GM23338 (cell line): ENCODE data around the gene VASN. TPM values are rescaled to one million over a fixed set of nuclear protein-coding genes. Genes with fewer than 3 reads are reported as not detected.

Experiments used
- ATAC-seq: fragments of 200-7000 bp; cut with Tn5 transposase; 3 replicates; pipeline ENCODE4 v1.9.1; 2020
- DNase-seq: peaks from one replicate; pipeline ENCODE4 v3.0.0-alpha.2; 2015; ENCODE audit warnings: low spot score
- H2AFZ ChIP-seq: fragments of 200-600 bp; sonication (generic); 2 replicates; pipeline ENCODE4 v1.8.0; 2016; ENCODE audit warnings: antibody characterized with exemption, mild to moderate bottlenecking, moderate library complexity
- H3F3A ChIP-seq: fragments of 200-600 bp; sonication (generic); replicated peaks from 2 replicates; pipeline ENCODE4 v1.8.0; 2017; ENCODE audit warnings: antibody characterized with exemption, mixed run types, low read depth
- H3K27ac ChIP-seq: fragments of 200-600 bp; sonication (generic); 2 replicates; pipeline ENCODE4 v1.6.1; 2016; ENCODE audit warnings: low read depth
- H3K27me3 ChIP-seq: fragments of 200-600 bp; sonication (generic); 2 replicates; pipeline ENCODE4 v1.8.0; 2016; ENCODE audit warnings: mild to moderate bottlenecking, mixed run types, moderate library complexity; ENCODE audit not compliant: insufficient read depth
- H3K36me3 ChIP-seq: fragments of 200-600 bp; sonication (generic); 2 replicates; pipeline ENCODE4 v1.8.0; 2016; ENCODE audit warnings: mild to moderate bottlenecking; ENCODE audit not compliant: insufficient read depth
- H3K4me1 ChIP-seq: fragments of 200-600 bp; sonication (generic); 2 replicates; pipeline ENCODE4 v1.8.0; 2016; ENCODE audit warnings: mild to moderate bottlenecking, moderate library complexity; ENCODE audit not compliant: insufficient read depth
- H3K4me2 ChIP-seq: fragments of 200-600 bp; sonication (generic); 2 replicates; pipeline ENCODE4 v1.7.1; 2017; ENCODE audit warnings: mixed run types
- H3K4me3 ChIP-seq: fragments of 200-600 bp; sonication (generic); 2 replicates; pipeline ENCODE4 v1.6.1; 2016; ENCODE audit warnings: mixed run types
- H3K79me2 ChIP-seq: fragments of 200-600 bp; sonication (generic); replicated peaks from 2 replicates; pipeline ENCODE4 v1.8.0; 2017; ENCODE audit warnings: mild to moderate bottlenecking; ENCODE audit not compliant: insufficient read depth
- H3K9me2 ChIP-seq: fragments of 200-600 bp; sonication (generic); 2 replicates; pipeline ENCODE4 v1.8.0; 2017; ENCODE audit not compliant: insufficient read depth
- H4K20me1 ChIP-seq: fragments of 200-600 bp; sonication (generic); replicated peaks from 2 replicates; pipeline ENCODE4 v1.8.0; 2017; ENCODE audit warnings: mild to moderate bottlenecking; ENCODE audit not compliant: insufficient read depth
- H3K27ac Mint-ChIP-seq: 2 replicates; pipeline ENCODE4 v1.8.0; 2020; ENCODE audit warnings: inconsistent platforms, mild to moderate bottlenecking, moderate library complexity, mixed read lengths
- H3K27me3 Mint-ChIP-seq: 3 replicates; pipeline ENCODE4 v1.8.0; 2022; ENCODE audit warnings: low read depth, mild to moderate bottlenecking, moderate library complexity, mixed read lengths, inconsistent platforms; ENCODE audit not compliant: insufficient read depth, poor library complexity
- H3K36me3 Mint-ChIP-seq: 3 replicates; pipeline ENCODE4 v1.8.0; 2021; ENCODE audit warnings: low read depth, mild to moderate bottlenecking, inconsistent platforms, moderate library complexity, mixed read lengths
- H3K4me1 Mint-ChIP-seq: 3 replicates; pipeline ENCODE4 v1.8.0; 2020; ENCODE audit warnings: mild to moderate bottlenecking, inconsistent platforms, mixed read lengths
- H3K4me3 Mint-ChIP-seq: 3 replicates; pipeline ENCODE4 v1.8.0; 2021; ENCODE audit warnings: moderate library complexity, mild to moderate bottlenecking, inconsistent platforms, mixed read lengths
- H3K9me3 Mint-ChIP-seq: 3 replicates; pipeline ENCODE4 v1.8.0; 2020; ENCODE audit warnings: moderate library complexity, mild to moderate bottlenecking, inconsistent platforms, mixed read lengths
- CREB1 ChIP-seq: fragments of 250-450 bp; sonication (Bioruptor Pico); IDR thresholded peaks from 2 replicates; pipeline ENCODE4 v1.5.0; 2020; ENCODE audit warnings: low read depth, mild to moderate bottlenecking, moderate library complexity
- CTCF ChIP-seq, 2 experiments: fragments of 200-600 bp in 1 of 2; sonication (generic) in 1 of 2; conservative IDR thresholded peaks; 2 replicates each; pipeline versions ENCODE4 v1.5.1 to v1.6.1; 2016 to 2017; ENCODE audit warnings: antibody characterized with exemption in 2 of 2, low read depth in 2 of 2, mild to moderate bottlenecking in 2 of 2, moderate library complexity in 1 of 2
- JUNB ChIP-seq: IDR thresholded peaks from one replicate; pipeline ENCODE4 v1.6.1; 2016; ENCODE audit warnings: antibody characterized with exemption; ENCODE audit not compliant: unreplicated experiment
- NANOG ChIP-seq: IDR thresholded peaks from 2 replicates; pipeline ENCODE4 v1.6.1; 2016; ENCODE audit warnings: antibody characterized with exemption, borderline replicate concordance
- POLR2AphosphoS5 ChIP-seq: IDR thresholded peaks from 2 replicates; pipeline ENCODE4 v1.6.1; 2016; ENCODE audit warnings: antibody characterized with exemption, low read depth
- STAT1 ChIP-seq: IDR thresholded peaks from one replicate; pipeline ENCODE4 v1.6.1; 2016; ENCODE audit warnings: antibody characterized with exemption; ENCODE audit not compliant: unreplicated experiment
- ZNF331 ChIP-seq: fragments of 250-450 bp; sonication (Bioruptor Pico); IDR thresholded peaks from 2 replicates; pipeline ENCODE4 v1.5.0; 2020; ENCODE audit warnings: low read depth, mild to moderate bottlenecking, moderate library complexity
- polyA plus RNA-seq: library from polyadenylated mRNA; unstranded; fragments of >200 nt; fragmentation: Nextera tagmentation; extraction: Ambion mirVana; gene quantifications from 2 replicates; pipeline ENCODE4 v1.2.1, GENCODE V29; 2016
- total RNA-seq: library from RNA; depleted of rRNA; stranded (reverse); fragments of >200 nt; shearing (Covaris generic); gene quantifications from 2 replicates; pipeline ENCODE4 v1.2.3, GENCODE V29; 2014
- TF ChIP-seq, protein P1 (sequence below): IDR thresholded peaks from one replicate; pipeline ENCODE4 v1.6.1; 2018; ENCODE audit warnings: antibody characterized with exemption; ENCODE audit not compliant: unreplicated experiment
- TF ChIP-seq, protein P2 (sequence below): IDR thresholded peaks from 2 replicates; pipeline ENCODE4 v1.6.1; 2016; ENCODE audit warnings: antibody characterized with exemption

Gene VASN
- total and polyA plus RNA-seq, 2 experiments from 2014 or later: 8.0 to 15.5 TPM

- no peak overlapping the region for H3K4me3 Mint-ChIP-seq
- Histone ChIP-seq H3K4me1 (no peaks in the 10 kb centered on the region; the same call in 1 of the 2 replicates), H3K36me3 (no peaks in the 10 kb centered on the region), H3K4me3 (no peak overlapping the region), H3K27me3 (no peaks in the 10 kb centered on the region), H2AFZ (no peak overlapping the region), H4K20me1 (no peaks in the 10 kb centered on the region), H3K27ac (0 out of 2 replicates have a peak overlapping the region, but pooled peaks have one; percentile 50), H3K9me2 (no peaks in the 10 kb centered on the region), H3K4me2 (no peak overlapping the region), H3K79me2 (no peaks in the 10 kb centered on the region), H3F3A (0 out of 2 replicates have a peak, but pooled peaks cover 8% of the 10 kb centered on the region)
- H3K4me1 Mint-ChIP-seq: peaks cover 4% of the 10 kb centered on the region; the same call in 1 of the 3 replicates
- H3K36me3 Mint-ChIP-seq: no peaks in the 10 kb centered on the region
- H3K9me3 Mint-ChIP-seq: no peaks in the 10 kb centered on the region; the same call in 2 of the 3 replicates
- H3K27me3 Mint-ChIP-seq: peaks cover 6% of the 10 kb centered on the region
- TF ChIP-seq POLR2AphosphoS5 (no peak), NANOG (no peak), CTCF (conservative IDR thresholded peaks at IDR 0.05; ENCODE audit: low read depth in 2 of 2) (no peak), ZNF331 (CRISPR knock-in tag) (no peak), JUNB (no peak), CREB1 (CRISPR knock-in tag) (no peak)
- TF ChIP-seq, protein P1, sequence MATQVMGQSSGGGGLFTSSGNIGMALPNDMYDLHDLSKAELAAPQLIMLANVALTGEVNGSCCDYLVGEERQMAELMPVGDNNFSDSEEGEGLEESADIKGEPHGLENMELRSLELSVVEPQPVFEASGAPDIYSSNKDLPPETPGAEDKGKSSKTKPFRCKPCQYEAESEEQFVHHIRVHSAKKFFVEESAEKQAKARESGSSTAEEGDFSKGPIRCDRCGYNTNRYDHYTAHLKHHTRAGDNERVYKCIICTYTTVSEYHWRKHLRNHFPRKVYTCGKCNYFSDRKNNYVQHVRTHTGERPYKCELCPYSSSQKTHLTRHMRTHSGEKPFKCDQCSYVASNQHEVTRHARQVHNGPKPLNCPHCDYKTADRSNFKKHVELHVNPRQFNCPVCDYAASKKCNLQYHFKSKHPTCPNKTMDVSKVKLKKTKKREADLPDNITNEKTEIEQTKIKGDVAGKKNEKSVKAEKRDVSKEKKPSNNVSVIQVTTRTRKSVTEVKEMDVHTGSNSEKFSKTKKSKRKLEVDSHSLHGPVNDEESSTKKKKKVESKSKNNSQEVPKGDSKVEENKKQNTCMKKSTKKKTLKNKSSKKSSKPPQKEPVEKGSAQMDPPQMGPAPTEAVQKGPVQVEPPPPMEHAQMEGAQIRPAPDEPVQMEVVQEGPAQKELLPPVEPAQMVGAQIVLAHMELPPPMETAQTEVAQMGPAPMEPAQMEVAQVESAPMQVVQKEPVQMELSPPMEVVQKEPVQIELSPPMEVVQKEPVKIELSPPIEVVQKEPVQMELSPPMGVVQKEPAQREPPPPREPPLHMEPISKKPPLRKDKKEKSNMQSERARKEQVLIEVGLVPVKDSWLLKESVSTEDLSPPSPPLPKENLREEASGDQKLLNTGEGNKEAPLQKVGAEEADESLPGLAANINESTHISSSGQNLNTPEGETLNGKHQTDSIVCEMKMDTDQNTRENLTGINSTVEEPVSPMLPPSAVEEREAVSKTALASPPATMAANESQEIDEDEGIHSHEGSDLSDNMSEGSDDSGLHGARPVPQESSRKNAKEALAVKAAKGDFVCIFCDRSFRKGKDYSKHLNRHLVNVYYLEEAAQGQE: no peak
- TF ChIP-seq, protein P2, sequence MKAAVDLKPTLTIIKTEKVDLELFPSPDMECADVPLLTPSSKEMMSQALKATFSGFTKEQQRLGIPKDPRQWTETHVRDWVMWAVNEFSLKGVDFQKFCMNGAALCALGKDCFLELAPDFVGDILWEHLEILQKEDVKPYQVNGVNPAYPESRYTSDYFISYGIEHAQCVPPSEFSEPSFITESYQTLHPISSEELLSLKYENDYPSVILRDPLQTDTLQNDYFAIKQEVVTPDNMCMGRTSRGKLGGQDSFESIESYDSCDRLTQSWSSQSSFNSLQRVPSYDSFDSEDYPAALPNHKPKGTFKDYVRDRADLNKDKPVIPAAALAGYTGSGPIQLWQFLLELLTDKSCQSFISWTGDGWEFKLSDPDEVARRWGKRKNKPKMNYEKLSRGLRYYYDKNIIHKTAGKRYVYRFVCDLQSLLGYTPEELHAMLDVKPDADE: no peak
- no peak for DNase-seq
- ATAC-seq: no peak
- H3K27ac Mint-ChIP-seq: no peak overlapping the region
These were observed 14.8 kb upstream of the VASN start for GRCh38 chr16:4356820-4357219.

DNA sequence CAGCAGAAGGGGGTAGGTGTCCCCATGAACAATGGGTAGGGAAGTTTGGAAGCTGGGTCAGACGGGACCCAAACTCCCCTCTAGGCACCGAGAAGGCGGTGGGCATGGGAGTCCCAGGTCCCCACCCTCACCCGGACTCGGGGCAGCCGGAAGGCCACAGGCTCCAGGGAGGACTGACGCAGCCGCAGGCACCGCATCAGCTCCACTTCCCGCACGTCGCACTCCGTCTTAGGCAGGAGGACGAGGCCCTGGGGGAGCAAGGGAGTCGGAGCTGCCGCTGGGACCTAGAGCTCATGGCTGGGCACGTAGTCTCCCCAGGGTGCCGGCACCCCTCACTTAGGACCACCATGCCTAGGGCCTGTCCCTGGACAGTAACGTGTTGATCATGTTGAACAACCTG lies 13.4 kb upstream of the VASN start:
- Histone ChIP-seq H3F3A (0 out of 2 replicates have a peak, but pooled peaks cover 4% of the 10 kb centered on the region), H2AFZ (no peak overlapping the region), H3K79me2 (no peaks in the 10 kb centered on the region), H3K36me3 (no peaks in the 10 kb centered on the region), H3K9me2 (no peaks in the 10 kb centered on the region), H3K4me3 (no peak overlapping the region), H3K4me1 (no peaks in the 10 kb centered on the region; the same call in 1 of the 2 replicates), H3K27me3 (no peaks in the 10 kb centered on the region), H3K4me2 (no peak overlapping the region), H4K20me1 (no peaks in the 10 kb centered on the region), H3K27ac (no peak overlapping the region)
- no peak overlapping the region for H3K4me3 Mint-ChIP-seq
- H3K36me3 Mint-ChIP-seq: no peaks in the 10 kb centered on the region
- H3K27ac Mint-ChIP-seq: no peak overlapping the region
- DNase-seq: no peak
- H3K9me3 Mint-ChIP-seq: no peaks in the 10 kb centered on the region; the same call in 2 of the 3 replicates
- peaks cover 4% of the 10 kb centered on the region; the same call in 2 of the 3 replicates for H3K4me1 Mint-ChIP-seq
- TF ChIP-seq, protein P2: no peak
- TF ChIP-seq STAT1: no peak
- no peak for TF ChIP-seq CTCF (conservative IDR thresholded peaks at IDR 0.05; ENCODE audit: low read depth in 2 of 2)
- no peak for ATAC-seq
- H3K27me3 Mint-ChIP-seq: peaks cover 6% of the 10 kb centered on the region
